ENCODE results near the gene WDFY4.

- TF ChIP-seq GABPA (IDR thresholded peaks at IDR 0.05 in 1 of 2, conservative IDR thresholded peaks at IDR 0.05 in 1 of 2): no peak
- no peak for TF ChIP-seq TAF1 (conservative IDR thresholded peaks at IDR 0.05)
- TF ChIP-seq CTCF (IDR thresholded peaks at IDR 0.05; ENCODE audit: low read depth, low read length, missing input control): no peak
- no peak for TF ChIP-seq HNF4G (IDR thresholded peaks at IDR 0.05)
- TF ChIP-seq REST (IDR thresholded peaks at IDR 0.05): no peak
- TF ChIP-seq JUND (IDR thresholded peaks at IDR 0.05): no peak
- no peak for TF ChIP-seq ZBTB33 (IDR thresholded peaks at IDR 0.05)
- TF ChIP-seq SP1 (IDR thresholded peaks at IDR 0.05): no peak
These were observed 103.9 kb downstream of the WDFY4 start for GRCh38 chr10:48788554-48788953.

All from liver (tissue), 3 donors.